Karpas-422 (cell line): ENCODE data around the gene CYP26A1. TPM values are rescaled to one million over a fixed set of nuclear protein-coding genes. Genes with fewer than 3 reads are reported as not detected.

Experiments used
- DNase-seq: peaks from one replicate; pipeline ENCODE4 v3.0.0-alpha.2; 2015
- H2AFZ ChIP-seq: fragments of 200-600 bp; sonication (generic); 2 replicates; pipeline ENCODE4 v1.6.1; 2014; ENCODE audit warnings: antibody characterized with exemption, low read length, mixed read lengths
- H3K27ac ChIP-seq: fragments of 200-600 bp; sonication (generic); 2 replicates; pipeline ENCODE4 v1.5.1; 2014; ENCODE audit warnings: mild to moderate bottlenecking, low read length, moderate library complexity
- H3K27me3 ChIP-seq: fragments of 200-600 bp; sonication (generic); 2 replicates; pipeline ENCODE4 v1.6.1; 2014; ENCODE audit warnings: low read length, mixed read lengths
- H3K36me3 ChIP-seq: fragments of 200-600 bp; sonication (generic); 2 replicates; pipeline ENCODE4 v1.6.1; 2014; ENCODE audit warnings: low read length, mixed read lengths; ENCODE audit not compliant: insufficient read depth
- H3K4me1 ChIP-seq: fragments of 200-600 bp; sonication (generic); 2 replicates; pipeline ENCODE4 v1.6.1; 2014; ENCODE audit warnings: mild to moderate bottlenecking, low read length, mixed read lengths
- H3K4me2 ChIP-seq: fragments of 200-600 bp; sonication (generic); 2 replicates; pipeline ENCODE4 v1.6.1; 2014; ENCODE audit warnings: low read length, low read depth, mild to moderate bottlenecking; ENCODE audit not compliant: poor library complexity, severe bottlenecking
- H3K4me3 ChIP-seq: fragments of 200-600 bp; sonication (generic); 2 replicates; pipeline ENCODE4 v1.5.1; 2014; ENCODE audit warnings: mild to moderate bottlenecking, antibody characterized with exemption, low read length, mixed read lengths
- H3K79me2 ChIP-seq: fragments of 200-600 bp; sonication (generic); 2 replicates; pipeline ENCODE4 v1.6.1; 2014; ENCODE audit warnings: mild to moderate bottlenecking, low read length, mixed read lengths
- H3K9ac ChIP-seq: fragments of 200-600 bp; sonication (generic); 2 replicates; pipeline ENCODE4 v1.6.0; 2014; ENCODE audit warnings: low read length
- H3K9me2 ChIP-seq: fragments of 200-600 bp; sonication (generic), shearing (Covaris generic); replicated peaks from 2 replicates; pipeline ENCODE4 v1.6.0; 2014; ENCODE audit warnings: mild to moderate bottlenecking, low read length, moderate library complexity; ENCODE audit not compliant: insufficient read depth
- H3K9me3 ChIP-seq: fragments of 300-700, 200-600 bp; sonication (generic); 2 replicates; pipeline ENCODE4 v1.6.1; 2014; ENCODE audit warnings: low read length, mixed read lengths
- H4K20me1 ChIP-seq: fragments of 200-600 bp; sonication (generic); 2 replicates; pipeline ENCODE4 v1.6.1; 2014; ENCODE audit warnings: mild to moderate bottlenecking, antibody characterized with exemption, low read length, low read depth; ENCODE audit not compliant: insufficient read depth
- total RNA-seq: library from RNA; depleted of rRNA; stranded (reverse); fragments of >200 nt; shearing (Covaris generic); gene quantifications from 2 replicates; pipeline ENCODE4 v1.2.3, GENCODE V29; 2014; ENCODE audit warnings: low replicate concordance

The CYP26A1 gene
- total RNA-seq, 1 experiment from 2014 or later, result not detected

DNA sequence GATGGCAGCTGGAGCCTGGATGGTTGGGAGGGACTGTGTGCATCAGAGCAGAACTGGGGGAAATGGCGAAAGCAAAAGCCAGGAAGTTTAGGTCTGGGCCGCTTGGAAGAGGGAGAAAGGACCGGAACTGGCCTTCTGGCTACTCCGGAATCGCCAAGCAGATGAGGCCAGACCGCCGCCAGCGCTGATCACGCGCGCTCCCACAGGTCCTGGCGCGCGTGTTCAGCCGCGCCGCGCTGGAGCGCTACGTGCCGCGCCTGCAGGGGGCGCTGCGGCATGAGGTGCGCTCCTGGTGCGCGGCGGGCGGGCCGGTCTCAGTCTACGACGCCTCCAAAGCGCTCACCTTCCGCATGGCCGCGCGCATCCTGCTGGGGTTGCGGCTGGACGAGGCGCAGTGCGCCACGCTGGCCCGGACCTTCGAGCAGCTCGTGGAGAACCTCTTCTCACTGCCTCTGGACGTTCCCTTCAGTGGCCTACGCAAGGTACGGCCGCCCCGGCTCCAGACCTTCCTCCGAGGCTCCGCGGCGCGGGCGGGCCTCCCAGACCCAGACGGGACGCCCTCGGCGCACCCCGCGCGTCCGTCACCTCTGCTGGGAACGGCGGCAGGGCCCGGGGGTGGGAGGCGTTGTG, 11.1 kb upstream of the CYP26A1 start:
- H3K27me3 ChIP-seq, result no peaks in the 10 kb centered on the region

DNA sequence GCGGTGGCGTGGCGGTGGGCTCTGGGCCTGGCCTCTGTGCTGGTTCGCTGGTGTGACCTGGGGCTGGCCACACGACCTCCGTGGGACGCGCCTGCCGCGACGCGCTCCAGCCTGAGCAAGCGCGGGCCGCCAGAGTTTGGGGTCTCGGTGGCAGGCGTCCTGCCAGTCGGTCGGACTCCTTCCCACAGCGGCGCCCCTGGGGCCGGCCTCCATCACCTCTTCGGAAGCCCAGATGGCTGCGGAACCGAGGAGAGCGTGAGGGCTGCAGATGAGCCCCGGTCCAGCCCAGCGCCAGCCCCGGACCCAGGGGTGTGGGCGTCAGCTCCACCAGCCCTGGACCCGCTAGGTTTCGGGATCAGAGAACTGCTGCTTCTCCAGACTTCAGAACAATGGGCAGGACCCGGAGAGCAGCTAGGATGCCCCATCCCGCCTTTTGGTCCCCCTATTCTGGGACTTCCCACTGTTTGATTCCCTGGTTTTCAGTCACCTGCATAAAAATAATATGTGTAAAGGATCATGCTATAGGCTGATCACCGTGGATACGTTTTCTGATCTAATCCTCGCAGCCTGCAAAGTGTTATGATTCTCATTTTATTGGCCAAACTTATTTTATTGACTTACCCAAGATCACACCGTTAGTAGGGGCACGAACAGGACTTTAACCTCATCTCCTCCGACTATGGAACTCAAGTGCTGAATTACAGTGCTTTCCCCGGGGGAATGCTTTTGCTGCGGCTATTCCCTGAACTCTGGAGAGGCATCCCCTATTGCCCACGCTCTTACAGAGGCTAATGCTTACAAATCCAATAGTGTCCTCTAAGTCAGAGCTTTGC, 10.3 kb upstream of the CYP26A1 start:
- H4K20me1 ChIP-seq, result no peaks in the 10 kb centered on the region
- H3K9ac ChIP-seq, result no peak overlapping the region
- H3K4me2 ChIP-seq, result no peak overlapping the region
- no peaks in the 10 kb centered on the region for H3K36me3 ChIP-seq
- no peak for DNase-seq
- H3K27me3 ChIP-seq, result no peaks in the 10 kb centered on the region
- H3K9me2 ChIP-seq, result no peaks in the 10 kb centered on the region
- no peaks in the 10 kb centered on the region for H3K79me2 ChIP-seq
- H3K9me3 ChIP-seq, result no peaks in the 10 kb centered on the region
- H2AFZ ChIP-seq, result no peak overlapping the region
- H3K4me3 ChIP-seq, result no peak overlapping the region
- H3K4me1 ChIP-seq, result no peaks in the 10 kb centered on the region
- no peak overlapping the region for H3K27ac ChIP-seq

More for the DNA sequence above, 11.1 kb upstream of the CYP26A1 start:
- Histone ChIP-seq H3K9ac (no peak overlapping the region), H3K79me2 (no peaks in the 10 kb centered on the region), H2AFZ (no peak overlapping the region), H3K36me3 (no peaks in the 10 kb centered on the region), H3K4me1 (no peaks in the 10 kb centered on the region), H3K4me3 (no peak overlapping the region), H3K27ac (no peak overlapping the region), H4K20me1 (no peaks in the 10 kb centered on the region), H3K9me2 (no peaks in the 10 kb centered on the region), H3K9me3 (no peaks in the 10 kb centered on the region), H3K4me2 (no peak overlapping the region)
- no peak for DNase-seq

DNA sequence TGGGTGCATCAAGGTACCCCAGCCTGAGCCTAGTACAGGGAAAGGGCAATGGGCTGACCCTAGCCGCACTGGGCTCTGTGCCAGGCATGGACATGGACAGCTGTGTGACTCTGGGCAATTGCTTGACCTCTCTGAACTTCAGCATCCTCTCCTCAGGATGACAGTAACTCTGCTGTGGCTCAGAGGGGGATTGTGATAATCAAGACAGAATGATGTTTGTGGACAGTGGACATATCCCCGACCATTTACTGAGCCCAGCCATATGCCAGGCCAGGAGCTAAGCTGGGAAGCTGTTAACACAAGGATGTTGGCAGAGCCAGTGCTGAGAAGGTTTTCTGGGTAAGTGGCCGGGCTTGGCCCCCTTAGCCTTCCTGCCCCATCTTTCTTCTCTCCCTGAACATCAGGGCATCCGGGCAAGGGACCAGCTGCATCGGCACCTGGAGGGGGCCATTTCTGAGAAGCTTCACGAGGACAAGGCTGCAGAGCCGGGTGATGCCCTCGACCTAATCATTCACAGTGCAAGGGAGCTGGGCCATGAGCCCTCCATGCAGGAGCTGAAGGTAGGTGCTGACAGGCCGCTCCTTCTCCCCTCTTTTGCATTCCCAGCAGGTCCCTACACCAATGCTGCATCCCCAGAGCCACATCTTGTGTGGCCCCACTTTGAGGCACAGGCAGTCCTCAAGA, 9.6 kb upstream of the CYP26A1 start:
- Histone ChIP-seq H3K36me3 (no peaks in the 10 kb centered on the region), H3K9me2 (no peaks in the 10 kb centered on the region), H3K9me3 (no peaks in the 10 kb centered on the region), H3K27me3 (no peaks in the 10 kb centered on the region), H3K79me2 (no peaks in the 10 kb centered on the region), H4K20me1 (no peaks in the 10 kb centered on the region), H3K27ac (no peak overlapping the region), H3K4me3 (no peak overlapping the region), H3K4me1 (no peaks in the 10 kb centered on the region), H2AFZ (no peak overlapping the region), H3K9ac (no peak overlapping the region), H3K4me2 (no peak overlapping the region)
- no peak for DNase-seq

DNA sequence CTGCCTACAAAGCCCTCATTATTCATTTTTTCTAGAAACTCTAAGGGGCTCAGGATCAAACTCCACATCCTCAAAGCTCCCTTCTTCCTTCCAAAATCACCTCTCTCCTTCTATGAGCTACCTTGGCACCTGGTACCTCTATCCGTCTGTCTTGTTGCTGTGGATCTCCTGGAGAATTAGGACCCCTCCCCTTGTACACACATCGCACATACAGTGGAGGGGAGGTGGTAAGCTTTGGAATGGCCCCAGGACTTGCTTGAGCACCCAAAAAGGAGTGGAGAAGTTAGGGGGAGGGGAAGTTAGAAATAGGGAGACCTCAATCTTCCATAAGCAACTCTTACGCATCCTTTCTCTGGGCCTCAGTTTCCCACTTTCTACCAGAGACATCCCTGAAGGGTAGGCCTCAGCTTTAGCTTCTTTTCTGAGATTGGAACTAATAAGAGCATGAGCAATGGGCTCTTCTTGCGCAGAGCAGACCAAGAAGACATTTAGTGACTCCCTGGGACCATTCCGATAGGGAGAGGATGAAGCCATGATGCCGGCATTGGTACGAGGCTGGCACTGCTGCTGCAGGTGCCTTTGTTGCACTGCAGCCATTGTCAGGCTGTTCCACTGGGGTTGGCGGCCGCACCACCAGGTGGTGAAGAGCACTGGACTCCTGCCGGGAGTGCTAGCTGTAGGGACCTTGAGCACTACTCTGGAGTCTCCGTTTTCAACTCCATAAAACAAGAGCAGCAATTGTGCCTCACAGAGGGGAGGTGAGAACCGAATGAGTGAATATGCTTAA, 8.6 kb upstream of the CYP26A1 start:
- Histone ChIP-seq H2AFZ (no peak overlapping the region), H3K27me3 (no peaks in the 10 kb centered on the region), H3K4me3 (no peak overlapping the region), H3K9me3 (no peaks in the 10 kb centered on the region), H4K20me1 (no peaks in the 10 kb centered on the region), H3K4me1 (no peaks in the 10 kb centered on the region), H3K79me2 (no peaks in the 10 kb centered on the region), H3K9me2 (no peaks in the 10 kb centered on the region), H3K4me2 (no peak overlapping the region), H3K36me3 (no peaks in the 10 kb centered on the region), H3K27ac (no peak overlapping the region), H3K9ac (no peak overlapping the region)
- DNase-seq, result no peak

DNA sequence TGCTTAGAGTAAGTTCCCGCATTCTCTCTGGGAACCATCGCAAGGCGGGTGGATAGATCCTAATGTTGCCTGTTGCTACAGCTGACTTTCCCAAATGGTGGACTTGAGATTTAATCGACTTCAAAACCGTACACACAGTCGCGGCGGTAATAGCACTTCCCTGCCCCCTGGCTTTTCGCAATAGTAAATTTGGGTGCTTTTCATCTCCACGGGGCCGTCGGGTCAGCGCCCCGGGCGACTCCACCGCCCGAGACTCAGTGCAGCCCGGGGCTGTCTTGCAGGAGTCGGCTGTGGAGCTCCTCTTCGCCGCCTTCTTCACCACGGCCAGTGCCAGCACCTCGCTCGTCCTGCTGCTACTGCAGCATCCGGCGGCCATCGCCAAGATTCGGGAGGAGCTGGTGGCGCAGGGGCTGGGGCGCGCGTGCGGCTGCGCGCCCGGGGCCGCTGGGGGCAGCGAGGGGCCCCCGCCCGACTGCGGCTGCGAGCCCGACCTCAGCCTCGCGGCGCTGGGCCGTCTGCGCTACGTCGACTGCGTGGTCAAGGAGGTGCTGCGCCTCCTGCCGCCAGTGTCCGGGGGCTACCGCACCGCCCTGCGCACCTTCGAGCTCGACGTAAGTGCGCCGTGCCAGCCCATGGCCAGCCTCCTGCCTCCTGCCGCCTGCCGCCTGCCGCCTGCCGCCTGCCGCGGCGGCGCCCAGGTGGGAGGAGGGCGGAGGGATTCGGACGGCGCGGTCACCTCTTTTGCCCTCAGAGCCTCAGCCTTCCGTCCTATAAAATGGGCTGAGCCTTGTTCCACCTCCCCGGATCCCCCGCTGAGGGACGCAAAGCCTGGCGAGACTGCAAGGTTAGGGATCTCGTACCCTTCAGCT, 7.8 kb upstream of the CYP26A1 start:
- H3K4me2 ChIP-seq, result no peak overlapping the region
- H2AFZ ChIP-seq, result no peak overlapping the region
- H3K36me3 ChIP-seq, result no peaks in the 10 kb centered on the region
- H3K9me2 ChIP-seq, result no peaks in the 10 kb centered on the region
- DNase-seq, result no peak
- no peaks in the 10 kb centered on the region for H3K4me1 ChIP-seq
- H3K4me3 ChIP-seq, result no peak overlapping the region
- no peaks in the 10 kb centered on the region for H4K20me1 ChIP-seq
- H3K27me3 ChIP-seq, result no peaks in the 10 kb centered on the region
- no peaks in the 10 kb centered on the region for H3K9me3 ChIP-seq
- H3K9ac ChIP-seq, result no peak overlapping the region
- no peaks in the 10 kb centered on the region for H3K79me2 ChIP-seq
- no peak overlapping the region for H3K27ac ChIP-seq

DNA sequence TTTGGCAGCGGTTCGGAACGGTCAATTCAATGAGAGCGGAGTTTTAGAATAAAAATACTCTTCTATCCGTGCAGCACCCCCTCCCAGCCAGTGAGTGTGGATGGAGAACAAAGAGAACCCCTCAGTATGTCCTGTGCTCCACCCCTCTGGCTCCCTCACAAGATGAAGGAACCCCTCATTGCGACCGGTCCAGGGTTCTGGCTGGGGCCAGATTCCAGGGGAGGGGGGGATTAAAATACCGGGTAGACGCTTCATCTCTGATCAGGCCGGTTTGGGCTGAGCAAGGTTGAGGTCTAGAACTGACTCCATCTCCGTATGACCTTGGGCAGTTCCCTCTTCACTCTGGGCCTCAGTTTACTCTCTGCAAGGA, 7.2 kb upstream of the CYP26A1 start:
- Histone ChIP-seq H3K4me2 (no peak overlapping the region), H3K9ac (no peak overlapping the region), H3K4me1 (no peaks in the 10 kb centered on the region), H3K79me2 (no peaks in the 10 kb centered on the region), H3K9me2 (no peaks in the 10 kb centered on the region), H3K27me3 (no peaks in the 10 kb centered on the region), H3K9me3 (no peaks in the 10 kb centered on the region), H3K36me3 (no peaks in the 10 kb centered on the region), H4K20me1 (no peaks in the 10 kb centered on the region), H3K27ac (no peak overlapping the region), H2AFZ (no peak overlapping the region), H3K4me3 (no peak overlapping the region)
- DNase-seq, result no peak

DNA sequence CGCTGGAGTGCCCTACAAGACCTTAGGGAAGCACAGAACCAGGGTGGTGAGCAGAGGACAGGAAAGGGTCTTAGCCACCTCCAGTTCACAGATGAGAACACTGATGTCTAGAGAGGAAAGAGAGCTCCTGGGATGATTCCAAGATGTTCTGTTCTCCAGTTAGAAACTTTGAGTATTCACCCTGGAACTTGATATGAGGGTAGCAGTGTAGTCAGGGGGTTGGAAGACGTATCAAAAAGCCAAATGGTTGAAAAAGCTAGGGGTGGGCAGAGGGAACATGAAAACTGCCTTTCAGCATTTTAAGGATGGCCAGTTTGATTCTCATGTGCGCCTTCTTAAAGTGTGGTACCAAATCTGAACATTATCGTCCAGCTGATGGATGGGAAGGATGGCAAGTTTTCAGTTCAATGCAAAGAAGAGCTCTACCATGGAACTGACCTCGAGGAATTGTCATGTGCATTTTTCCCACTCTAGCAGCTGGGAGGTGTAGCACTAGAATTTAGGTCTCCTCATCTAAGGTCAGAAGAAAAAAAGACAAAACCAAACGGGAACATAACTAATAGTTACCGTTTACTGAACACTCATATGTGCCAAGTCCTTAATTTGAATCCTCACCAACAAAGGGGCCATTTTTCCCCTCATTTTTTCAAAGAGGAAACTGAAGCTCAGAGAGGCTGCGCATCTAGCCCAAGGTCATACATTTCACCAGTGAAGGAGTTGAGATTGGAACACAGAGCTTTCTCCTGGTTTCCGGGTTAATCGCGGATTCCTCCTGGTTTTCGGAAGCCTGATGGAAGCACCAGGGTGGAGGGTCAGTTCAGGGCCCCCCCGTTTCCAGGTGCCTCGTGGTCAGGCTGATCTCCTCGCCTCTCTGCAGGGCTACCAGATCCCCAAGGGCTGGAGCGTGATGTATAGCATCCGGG, 6.0 kb upstream of the CYP26A1 start:
- no peaks in the 10 kb centered on the region for H3K4me1 ChIP-seq
- no peak for DNase-seq
- no peaks in the 10 kb centered on the region for H3K36me3 ChIP-seq
- H3K27ac ChIP-seq, result no peak overlapping the region
- no peak overlapping the region for H3K9ac ChIP-seq
- H3K9me2 ChIP-seq, result no peaks in the 10 kb centered on the region
- H3K4me2 ChIP-seq, result no peak overlapping the region
- no peak overlapping the region for H3K4me3 ChIP-seq
- H3K9me3 ChIP-seq, result no peaks in the 10 kb centered on the region
- no peak overlapping the region for H2AFZ ChIP-seq
- H3K27me3 ChIP-seq, result no peaks in the 10 kb centered on the region
- no peaks in the 10 kb centered on the region for H4K20me1 ChIP-seq
- H3K79me2 ChIP-seq, result no peaks in the 10 kb centered on the region
